NCI-H69 (cell line): ENCODE data around the gene CCKAR.

ENCODE experiments used
- DNase-seq: peaks from one replicate; lab custom pipeline; 2025; lab: John Stamatoyannopoulos, UW

CCKAR gene

DNA sequence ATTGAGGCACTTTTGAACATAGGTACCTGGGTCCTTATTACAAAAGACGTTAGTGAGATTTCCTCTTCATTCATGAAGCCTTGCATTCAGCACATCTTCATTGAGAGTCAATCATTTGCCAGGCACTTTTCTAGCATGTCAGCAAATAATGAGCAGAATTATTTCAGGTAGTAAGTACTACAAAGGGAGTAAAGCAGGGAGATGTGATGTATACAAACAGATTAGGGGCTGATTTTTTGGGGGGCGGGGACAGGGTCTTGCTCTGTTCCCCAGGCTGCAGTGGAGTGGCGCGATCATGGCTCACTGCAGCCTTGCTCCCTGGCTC lies 638 bp upstream of the CCKAR start:
- DNase-seq, result no peak

DNA sequence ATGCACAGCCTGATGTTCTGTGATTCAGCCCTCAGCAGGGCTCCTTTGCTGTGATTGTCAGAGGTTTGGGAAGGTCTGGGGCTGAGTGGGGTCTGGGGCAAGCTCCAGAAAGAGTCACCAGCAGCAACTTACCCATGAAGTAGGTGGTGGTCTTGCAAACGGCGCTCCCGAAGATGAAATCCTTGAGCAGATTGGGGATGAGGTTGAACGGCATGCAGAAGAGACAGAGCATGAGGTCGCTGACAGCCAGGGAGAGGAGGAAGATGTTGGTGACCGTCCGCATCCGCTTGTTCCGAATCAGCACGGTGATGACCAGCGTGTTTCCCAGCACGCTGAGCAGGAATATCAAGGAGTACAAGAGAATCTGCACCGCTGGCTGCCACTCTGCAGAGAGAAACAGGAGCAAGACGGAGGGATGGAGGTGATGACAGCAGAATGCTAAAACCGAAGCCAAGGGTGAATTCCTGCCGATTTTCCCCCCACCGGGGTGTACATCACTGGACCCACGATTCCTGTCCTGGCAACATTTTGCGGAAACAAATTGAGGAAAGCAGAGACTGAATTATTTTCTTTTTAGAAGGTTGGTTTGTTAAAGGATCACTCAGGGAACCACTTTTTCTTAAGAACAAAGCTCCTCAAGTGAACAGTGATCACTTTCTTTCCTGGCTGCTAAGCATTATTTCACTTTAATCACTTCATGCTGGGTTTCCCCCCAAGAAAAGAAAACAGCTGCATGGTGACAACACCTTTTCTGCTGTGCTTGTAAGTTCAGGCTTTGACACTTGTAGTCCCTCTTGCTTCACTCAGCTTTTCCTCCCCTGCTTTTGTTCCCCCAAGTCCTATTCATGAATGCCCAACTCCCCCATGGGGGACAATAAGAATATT lies 941 bp downstream of the CCKAR start:
- DNase-seq, result no peak

DNA sequence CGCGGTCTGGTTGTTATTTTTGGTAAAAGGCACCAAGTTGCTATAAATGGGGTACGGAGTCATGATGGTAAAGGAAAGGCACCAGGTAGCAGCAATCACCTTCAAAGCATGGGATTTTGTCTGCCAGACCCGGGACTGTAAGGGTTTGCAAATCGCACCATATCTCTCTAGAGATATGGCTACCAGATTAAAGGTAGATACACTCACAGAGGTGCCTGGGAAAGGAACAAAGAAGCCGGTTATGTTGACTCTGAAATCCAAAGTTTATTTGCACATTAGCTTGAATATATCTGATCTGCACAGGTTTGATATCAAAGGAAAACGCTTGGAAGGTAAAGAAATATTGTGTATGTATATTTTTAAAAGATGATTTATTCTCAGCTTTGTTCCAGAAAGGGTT lies 4.6 kb downstream of the CCKAR start:
- no peak for DNase-seq

DNA sequence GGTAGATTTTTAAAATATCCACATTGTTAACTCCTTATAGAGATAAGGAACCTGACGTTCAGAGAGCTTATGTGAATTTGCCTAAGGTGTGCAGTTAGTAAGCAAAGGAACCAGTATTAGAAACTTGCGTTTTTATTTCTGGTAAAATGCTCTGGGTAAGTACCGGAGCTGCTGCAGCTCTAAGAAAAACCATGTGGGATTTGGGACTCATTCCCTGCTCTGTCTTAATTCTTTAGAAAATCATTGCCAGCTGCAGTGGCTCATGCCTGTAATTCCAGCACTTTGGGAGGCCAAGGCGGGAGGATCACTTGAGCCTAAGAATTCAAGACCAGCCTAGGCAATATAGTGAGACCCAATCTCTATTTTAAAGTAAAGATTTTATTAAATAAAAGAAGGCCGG lies 5.8 kb downstream of the CCKAR start:
- DNase-seq, result no peak

DNA sequence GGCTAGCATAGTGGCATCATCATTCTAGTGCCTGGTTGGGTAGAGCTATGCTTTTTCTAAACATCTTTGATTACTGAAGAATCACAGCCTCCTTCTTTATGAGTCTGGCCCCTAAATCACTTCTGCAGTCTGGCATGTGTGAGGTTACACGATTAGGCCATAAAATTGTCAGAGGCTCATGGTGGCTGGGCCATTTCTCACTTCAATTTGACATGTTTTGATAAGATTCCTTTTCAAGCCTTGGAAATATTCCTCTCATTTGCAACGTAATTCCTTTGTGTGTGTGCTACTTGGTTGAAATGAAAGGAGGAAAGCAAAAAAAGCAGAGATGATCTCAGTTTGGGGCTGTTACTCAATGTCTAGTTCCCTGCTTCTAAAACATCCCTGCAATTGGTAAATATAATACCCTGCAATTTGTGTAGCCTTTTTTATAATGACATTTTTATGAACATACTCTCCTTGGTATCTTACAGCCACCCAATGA lies 6.2 kb downstream of the CCKAR start:
- no peak for DNase-seq

DNA sequence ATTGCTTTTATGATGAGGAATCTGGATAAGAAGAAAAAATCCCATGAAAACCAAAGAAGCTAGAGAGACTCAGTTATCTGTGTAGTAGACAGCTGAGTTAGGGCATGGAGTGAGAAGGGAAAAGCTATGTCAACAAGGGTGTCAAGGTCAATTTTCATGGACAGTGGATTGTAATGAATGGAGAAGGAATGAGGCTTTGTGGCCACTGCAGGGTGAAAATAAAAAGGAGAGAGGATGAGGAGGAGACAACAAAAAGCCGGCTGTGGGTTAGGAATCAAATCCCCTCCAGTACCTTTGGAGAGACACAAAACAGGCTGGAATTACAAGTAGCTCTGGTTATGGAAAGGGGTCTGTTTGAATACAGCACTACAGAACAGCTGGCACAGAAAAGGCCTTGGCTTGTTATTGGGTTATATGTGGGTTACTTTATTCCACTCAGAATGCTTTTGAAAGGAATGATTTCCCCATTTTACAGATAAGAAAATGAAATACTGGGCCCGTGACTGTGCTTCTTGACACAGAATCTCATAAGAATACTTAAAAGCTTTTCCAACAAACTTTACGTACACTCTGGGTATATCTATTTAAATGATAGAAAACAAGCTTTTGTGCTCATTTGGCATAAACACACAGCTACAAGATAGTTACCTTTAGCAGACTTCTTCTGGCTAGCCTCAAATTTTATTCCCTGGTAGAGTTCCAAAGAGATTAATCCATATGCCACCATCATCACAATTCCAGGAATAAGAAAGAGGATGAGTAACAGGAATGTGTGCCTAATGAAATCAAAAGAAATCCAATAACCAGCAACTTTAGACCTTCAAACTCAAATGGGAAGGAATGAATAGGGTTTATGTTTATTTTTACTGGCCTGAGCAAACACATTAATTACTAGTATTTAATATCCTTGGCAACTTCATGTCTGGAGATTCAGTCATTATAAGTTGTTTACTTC lies 7.5 kb downstream of the CCKAR start:
- no peak for DNase-seq

DNA sequence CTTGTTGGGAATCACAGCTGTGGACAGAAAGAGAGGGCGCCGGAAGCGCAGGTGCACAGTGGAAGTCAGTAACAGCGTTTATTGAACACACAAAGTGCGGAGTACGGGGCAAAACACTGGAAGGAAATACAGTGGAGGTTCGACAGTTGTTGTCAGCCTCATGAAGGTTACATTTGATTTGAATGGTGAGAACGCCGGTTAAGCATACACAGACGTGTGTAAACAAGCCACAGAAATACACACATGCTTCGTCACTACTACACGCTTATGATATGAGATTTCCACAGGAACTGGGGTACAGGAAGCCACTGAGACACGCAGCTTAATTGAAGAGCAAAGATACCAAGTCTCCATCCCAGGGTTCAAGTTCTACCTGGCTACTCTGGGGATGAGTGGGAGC lies 12.0 kb downstream of the CCKAR start:
- DNase-seq, result no peak

DNA sequence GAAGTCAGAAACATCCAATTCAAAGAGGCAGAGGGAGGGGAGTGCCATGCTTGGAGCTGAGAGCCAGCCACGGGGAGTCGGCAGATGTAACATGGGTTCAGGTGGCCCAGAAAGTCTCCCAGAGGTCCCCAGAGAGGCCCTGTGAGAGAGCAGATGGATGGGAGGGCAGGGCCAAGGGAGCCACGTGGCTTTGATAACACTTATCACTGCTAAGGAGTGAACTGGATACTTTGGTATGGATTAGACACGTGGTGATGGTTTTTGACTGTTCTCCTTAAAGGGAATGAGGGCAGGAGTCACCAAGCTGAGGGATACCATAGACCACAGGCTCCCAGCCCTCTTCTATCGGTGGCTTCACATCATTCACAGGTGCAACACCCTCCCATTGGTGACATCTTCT lies 13.7 kb downstream of the CCKAR start:
- DNase-seq, result no peak

DNA sequence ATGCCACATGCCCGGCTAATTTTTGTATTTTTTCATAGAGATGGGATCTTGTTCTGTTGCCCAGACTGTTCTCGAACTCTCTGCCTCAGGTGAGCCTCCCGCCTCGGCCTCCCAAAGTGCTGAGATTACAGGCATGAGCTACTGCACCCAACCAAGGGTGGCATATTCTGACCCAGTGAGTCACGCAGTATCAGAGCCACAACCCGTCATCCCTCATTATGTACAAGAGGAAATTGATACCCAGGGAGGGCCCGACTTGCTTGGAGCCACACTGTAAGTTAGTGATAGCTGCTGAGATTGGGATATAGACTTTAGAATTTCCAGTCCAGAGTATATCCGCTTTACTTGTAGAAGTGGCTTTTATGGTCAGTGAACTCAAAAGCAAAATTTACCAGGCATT lies 14.6 kb downstream of the CCKAR start:
- DNase-seq, result no peak

DNA sequence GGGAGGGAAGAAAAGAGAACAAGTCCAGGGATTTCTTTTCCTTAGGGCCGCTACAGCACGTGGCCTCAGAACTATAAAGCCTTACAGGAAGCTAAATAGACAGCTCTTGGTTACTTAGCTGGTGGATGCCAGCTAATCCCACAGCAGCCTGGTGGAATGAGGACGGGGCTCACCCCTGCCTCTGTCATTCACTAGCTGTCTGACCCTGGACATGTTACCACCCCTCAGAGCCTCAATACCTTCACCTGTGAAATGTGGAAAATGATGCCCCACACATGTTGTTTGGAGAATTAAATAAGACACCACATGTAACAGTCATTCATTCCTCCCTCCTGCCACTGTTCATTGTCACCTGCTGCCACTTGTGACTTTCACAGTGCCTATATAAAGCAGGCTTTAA lies 15.7 kb downstream of the CCKAR start:
- DNase-seq, result no peak

DNA sequence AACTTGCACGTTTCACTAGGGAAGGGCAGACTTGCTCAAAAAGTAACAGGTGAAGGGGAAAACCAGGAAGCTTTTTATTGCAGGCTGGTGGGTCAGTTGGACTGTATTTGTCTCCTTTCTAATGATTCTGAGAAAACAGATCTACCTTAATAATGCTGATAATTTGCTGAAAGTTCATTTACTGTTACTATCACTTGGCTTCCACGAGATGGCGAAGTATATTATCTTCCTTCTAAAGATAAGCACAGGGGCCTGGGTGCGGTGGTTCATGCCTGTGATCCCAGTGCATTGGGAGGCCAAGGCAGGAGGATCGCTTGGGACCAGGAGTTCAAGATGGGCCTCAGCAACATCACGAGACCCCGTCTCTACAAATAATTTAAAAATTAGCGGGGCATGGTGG lies 16.4 kb downstream of the CCKAR start:
- DNase-seq, result no peak

DNA sequence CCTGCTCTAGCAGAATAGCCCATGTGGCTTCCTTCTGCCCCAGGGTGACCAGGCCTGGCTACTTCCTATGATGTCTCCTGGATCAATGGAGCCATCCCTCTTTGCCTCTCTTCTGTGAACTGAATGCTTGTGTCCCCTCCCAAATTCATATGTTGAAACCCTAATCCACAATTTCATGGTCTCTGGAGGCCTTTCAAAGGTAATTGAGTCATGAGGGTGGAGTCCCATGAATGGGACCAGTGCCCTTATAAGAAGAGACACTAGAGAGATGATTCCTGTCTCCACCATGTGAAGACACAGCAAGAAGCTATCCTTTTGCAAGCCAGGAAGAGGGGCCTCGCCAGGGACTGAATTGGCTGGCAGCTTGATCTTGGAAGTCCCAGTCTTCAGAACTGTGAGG lies 18.4 kb downstream of the CCKAR start:
- no peak for DNase-seq

DNA sequence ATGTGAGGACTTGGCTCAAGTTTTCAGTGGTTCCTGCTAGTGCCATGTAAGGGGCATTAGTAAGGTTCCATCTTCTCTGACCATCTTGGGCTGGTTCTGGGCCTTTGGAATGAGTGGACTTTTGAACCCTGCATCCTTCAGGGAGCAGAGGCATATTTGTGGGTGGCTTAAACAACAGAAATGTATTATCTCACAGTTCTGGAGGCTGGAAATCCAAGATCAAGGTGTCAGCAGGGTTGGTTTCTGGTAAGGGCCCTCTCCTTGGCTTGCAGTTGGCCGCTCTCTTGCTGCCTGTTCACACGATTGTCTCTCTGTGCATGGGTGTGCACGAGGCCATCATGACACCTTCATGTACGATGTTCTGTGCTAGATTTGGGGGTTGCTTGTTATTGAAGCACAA lies 21.3 kb downstream of the CCKAR start:
- no peak for DNase-seq

DNA sequence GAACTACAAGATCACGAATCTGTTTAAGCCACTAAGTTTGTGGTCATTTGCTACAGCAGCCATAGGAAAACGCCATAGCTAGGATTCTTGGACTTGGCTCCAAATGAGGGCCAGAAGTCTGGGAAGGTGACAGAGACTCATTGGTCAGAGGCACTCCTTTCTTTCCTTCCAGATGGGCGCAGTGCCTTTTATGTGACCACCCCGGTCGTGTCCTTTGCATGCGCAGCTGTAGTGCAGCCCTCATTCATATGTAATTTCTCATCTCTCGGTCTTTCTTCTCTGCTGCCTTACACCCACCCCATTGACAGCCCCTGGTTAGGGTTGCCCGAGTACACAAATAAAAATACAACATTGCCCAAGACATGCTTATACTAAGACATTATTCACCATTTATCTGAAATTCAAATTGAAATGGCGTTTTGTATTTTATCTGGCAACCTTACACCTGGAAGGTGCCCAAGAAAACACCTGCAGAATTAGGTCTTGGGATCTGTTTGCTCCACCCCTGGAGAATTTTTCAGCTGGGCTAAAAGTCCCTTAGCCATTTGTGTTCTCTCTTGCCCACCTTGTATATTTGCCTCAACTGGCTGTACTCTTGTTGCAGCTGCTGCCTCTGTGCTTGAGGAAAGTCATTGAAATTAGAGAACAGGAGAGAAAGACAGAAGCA lies 21.9 kb downstream of the CCKAR start:
- DNase-seq, result no peak

DNA sequence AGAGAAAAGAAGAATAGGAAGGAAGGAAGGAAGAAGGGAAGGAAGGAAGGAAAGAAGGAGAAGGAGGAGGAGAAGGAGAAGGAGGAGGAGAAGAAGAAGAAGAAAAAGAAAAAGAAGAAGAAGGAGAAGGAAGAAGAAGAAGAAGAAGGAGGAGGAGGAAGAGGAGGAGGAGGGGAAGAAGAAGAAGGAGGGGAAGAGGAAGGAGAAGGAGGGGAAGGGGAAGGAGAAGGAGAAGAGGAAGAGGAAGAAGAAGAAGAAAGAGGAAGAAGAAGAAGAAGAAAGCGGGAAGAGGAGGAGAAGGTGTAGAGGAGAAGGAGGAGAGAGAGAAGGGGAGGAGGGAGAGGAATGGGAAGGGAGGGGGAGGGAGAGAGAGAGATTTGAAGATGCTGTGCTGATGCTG lies 22.6 kb downstream of the CCKAR start:
- no peak for DNase-seq

DNA sequence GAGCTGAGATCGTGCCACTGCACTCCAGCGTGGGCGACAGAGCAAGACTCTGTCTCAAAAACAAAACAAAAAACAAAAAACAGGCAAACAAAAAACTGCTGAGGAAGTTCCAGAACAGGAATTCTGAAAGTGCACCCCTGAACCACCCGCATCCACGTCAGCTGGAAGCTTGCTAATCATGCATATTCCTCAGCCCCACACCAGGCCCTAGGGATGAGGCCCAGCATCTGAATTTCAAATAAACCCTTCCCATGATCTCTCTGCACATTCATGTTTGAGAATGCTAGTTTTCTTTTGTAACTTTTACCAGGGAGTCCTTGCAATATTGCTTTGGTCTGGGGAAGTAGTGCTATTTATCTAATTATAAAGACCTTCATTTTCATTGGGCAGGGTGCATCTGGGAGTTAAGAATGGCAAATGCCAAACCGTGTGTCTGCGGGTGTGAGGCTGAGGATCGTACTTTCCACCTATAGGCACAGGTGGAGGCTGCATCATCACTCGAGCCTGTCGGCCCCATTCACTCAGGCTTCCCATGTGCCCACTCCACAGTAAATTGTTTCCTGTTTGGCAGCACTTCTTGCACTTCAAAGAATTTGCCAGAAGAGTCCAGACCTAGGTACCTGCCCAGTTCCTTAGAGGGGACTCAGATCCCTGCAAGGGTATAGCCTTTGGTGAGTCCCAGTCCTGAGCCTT lies 23.6 kb downstream of the CCKAR start:
- no peak for DNase-seq

DNA sequence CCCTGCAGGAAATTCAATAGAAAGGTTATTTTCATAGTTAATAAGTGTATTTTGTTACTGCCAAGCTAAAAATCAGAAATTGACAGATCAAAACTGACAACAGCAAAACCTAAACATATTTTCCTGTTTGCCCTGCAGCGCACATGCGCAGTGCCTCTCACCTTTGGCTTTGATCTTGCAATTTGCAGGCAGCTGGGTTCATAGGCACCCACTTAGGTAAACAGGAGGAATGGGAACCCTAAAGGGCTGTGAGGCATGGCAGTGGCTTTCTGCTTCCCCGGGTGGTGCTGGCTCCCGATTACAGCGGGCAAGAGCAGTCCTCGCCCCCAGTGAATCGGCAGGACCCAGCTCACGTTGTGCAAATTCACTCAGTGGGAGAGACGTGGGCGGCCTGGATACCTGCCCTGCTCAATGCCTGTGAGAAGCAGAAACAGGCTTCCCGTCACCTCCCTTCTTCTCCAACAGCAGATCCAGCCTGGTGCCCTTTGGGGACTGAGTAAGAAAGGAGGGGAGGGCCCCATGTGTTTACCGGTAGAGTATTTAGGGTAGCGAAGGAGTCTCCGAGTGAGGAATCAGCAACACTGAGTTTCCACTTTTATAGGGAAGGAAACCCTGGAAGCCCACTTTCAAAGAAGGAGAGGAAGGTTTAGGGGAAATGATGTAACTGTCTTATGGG lies 25.7 kb downstream of the CCKAR start:
- no peak for DNase-seq

DNA sequence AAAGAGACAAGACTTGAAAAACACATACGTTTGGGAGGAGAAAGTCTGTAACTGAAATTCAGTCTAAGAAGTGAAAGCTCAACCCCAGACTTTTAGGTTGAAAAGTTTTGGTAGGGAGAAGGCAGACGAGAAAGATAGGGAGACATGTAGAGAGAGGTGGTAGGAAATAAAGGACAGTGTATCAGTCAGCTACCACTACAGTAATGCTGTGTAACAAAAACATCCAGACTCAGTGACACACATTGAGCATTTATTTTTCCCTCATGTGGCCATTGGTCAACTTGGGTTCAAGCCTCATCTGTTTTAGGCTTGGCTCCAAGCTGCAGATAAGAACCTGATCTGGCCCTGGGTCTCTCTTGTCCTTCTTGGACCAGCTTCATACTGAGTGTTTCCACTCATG lies 26.9 kb downstream of the CCKAR start:
- DNase-seq, result no peak

DNA sequence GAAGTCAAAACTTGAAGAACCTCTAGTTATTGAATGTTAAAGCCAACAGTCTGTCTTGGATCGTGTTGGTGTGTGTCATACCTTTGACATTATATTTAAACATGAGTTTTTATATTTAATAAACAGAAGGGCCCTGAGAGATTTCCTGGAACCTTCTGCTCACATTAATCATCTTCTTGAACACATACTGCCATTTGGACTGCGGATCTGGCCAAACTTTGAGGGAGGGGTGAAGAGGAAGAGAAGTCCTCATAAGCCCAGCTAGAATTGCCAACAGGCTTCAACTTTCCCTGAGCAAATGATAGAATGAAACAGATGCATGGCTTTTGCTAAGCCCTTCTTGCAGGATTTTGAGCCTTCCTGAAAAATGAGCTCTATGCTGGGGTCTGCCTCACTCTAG lies 27.4 kb downstream of the CCKAR start:
- no peak for DNase-seq

DNA sequence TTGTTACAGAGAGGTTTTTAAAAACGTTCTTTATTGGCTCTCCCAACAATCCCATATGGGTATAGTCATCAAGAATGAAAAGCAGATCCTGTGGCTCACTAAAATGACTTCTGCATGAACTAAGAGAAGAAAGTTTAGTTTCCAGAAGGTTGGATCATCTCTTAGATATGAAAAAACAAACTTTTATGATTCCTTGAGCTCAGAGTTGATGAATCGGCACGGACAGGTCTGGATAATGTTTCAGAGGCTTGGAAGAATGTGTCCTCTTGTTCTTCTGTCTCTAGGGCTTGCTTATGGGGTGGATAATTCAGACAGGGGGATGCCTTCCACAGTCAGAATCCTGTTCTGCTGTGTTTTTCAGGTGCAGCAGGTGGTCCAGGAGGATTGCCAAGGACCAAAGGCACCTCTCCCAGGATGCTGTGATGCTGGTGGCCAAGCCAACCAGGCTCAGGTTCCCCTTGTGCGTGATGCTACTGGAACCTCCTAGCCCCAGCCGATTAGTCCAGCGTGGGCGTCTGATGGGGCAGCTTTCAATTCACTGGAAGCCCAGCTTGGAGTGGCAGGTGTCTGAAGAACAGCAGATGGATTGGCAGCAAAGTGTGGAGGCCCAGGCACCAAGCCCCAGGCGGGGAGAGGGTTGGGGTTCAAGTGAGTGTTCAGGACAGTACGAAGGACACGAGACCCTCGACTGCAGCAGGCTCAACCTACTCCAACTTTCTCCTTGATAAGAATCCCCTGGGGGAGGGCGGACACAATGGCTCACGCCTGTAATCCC lies 30.3 kb downstream of the CCKAR start:
- DNase-seq, result no peak
